Stimulated activated CD4-positive, alpha-beta T cell treated with anti-CD3 and anti-CD28 coated beads, Interleukin-2, amount 100 ng/mL, for 24 hours (primary cell): ENCODE data around the gene ZNF583.

Source experiments
- DNase-seq, 2 donors: peaks; one replicate each; pipeline ENCODE4 v3.0.0-alpha.2; 2020

The ZNF583 gene

GRCh38 chr19:56476093-56476492 is 72.0 kb downstream of the ZNF583 start:
- no peak for DNase-seq
